ENCODE results near the gene TM6SF1.
A peak's percentile ranks its signal among the peaks of the same experiment; 100 is the strongest.
"Not testable (repeated sequence)": the region's sequence is repeated elsewhere in the genome, so short reads cannot be mapped to it uniquely, and the experiment has no call there.

The TM6SF1 gene

GRCh38 chr15:83088876-83089275 lies 18.6 kb upstream of the TM6SF1 start:
- DNase-seq (ENCODE audit: low read depth): no peak

GRCh38 chr15:83090465-83090864 lies 17.0 kb upstream of the TM6SF1 start:
- no peak for DNase-seq (ENCODE audit: low read depth)

- DNase-seq (ENCODE audit: low read depth): not testable (repeated sequence)
Measured at GRCh38 chr15:83091965-83092308, 15.5 kb upstream of the TM6SF1 start.

- DNase-seq (ENCODE audit: low read depth): peak; percentile 3
Measured at GRCh38 chr15:83092309-83092976, 15.0 kb upstream of the TM6SF1 start.

GRCh38 chr15:83094583-83094982 lies 12.9 kb upstream of the TM6SF1 start:
- DNase-seq (ENCODE audit: low read depth): no peak

GRCh38 chr15:83098079-83098478 lies 9.4 kb upstream of the TM6SF1 start:
- no peak for DNase-seq (ENCODE audit: low read depth)

GRCh38 chr15:83099290-83099689 lies 8.2 kb upstream of the TM6SF1 start:
- no peak for DNase-seq (ENCODE audit: low read depth)

DNA sequence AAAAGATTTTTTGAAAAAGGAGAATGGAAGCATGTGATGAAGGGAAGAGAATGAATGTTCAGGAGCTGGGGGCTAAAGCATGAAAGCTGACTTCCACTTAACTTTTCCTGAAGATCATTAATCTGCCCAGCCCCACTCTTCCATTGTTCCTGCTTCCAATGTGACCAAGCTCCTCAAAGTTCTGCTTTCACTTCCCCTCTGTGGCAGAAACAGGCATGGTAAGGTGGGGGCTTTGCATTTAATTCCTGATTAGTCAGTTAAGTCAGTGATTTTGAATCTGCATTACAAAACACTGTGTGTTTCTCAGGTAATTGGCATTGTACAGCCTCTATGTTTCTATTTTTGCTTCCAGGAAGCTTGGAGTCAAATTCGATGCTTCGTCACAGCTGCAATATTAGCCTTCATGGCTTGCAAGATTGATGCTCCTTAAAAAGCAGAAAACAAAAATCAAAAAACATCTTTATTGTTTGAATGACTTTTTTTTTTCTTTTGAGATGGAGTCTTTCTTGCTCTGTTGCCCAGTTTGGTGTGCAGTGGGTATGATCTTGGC lies 7.3 kb upstream of the TM6SF1 start:
- no peak for DNase-seq (ENCODE audit: low read depth)

- DNase-seq (ENCODE audit: low read depth): no peak
Measured at GRCh38 chr15:83102346-83102745, 5.1 kb upstream of the TM6SF1 start.

DNA sequence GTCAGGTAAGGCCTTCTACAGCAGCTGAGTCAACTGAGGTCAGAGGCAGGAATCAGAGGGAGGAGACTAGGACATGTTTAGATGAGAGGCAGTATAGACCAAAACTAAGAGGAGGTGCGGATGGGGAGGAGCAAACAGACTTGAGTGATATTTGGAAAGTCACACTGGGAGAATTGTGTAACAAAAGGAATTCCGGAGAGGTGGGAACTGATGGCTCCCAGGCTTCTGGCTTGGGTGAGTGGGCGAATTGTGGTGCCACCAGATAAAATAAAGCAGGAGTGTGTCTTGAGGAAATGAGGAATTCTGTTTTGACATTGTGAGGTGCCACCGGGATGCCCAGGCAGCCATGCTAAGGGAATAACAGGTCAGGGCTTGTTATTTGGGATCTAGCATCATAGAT lies 3.3 kb upstream of the TM6SF1 start:
- no peak for DNase-seq (ENCODE audit: low read depth)

- no peak for DNase-seq (ENCODE audit: low read depth)
Measured at GRCh38 chr15:83105440-83105839, 2.0 kb upstream of the TM6SF1 start.

DNA sequence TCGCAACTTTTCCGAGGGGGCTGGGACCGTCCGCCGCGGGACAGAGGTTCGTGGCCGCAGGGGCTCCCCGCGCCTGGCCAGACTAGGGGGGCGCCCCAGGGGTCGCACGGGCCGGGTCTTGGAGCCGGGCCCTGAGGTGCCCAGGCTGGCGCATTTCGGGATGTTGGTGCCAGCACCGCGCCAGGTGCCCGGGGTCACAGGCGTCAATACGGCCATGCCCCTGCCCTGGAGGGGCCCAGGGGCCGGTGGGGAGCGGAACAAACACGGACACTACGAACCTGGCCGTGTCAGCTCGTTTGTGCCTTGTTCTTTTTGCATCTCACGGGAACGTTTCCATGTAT lies 366 bp downstream of the TM6SF1 start:
- no peak for DNase-seq (ENCODE audit: low read depth)

DNA sequence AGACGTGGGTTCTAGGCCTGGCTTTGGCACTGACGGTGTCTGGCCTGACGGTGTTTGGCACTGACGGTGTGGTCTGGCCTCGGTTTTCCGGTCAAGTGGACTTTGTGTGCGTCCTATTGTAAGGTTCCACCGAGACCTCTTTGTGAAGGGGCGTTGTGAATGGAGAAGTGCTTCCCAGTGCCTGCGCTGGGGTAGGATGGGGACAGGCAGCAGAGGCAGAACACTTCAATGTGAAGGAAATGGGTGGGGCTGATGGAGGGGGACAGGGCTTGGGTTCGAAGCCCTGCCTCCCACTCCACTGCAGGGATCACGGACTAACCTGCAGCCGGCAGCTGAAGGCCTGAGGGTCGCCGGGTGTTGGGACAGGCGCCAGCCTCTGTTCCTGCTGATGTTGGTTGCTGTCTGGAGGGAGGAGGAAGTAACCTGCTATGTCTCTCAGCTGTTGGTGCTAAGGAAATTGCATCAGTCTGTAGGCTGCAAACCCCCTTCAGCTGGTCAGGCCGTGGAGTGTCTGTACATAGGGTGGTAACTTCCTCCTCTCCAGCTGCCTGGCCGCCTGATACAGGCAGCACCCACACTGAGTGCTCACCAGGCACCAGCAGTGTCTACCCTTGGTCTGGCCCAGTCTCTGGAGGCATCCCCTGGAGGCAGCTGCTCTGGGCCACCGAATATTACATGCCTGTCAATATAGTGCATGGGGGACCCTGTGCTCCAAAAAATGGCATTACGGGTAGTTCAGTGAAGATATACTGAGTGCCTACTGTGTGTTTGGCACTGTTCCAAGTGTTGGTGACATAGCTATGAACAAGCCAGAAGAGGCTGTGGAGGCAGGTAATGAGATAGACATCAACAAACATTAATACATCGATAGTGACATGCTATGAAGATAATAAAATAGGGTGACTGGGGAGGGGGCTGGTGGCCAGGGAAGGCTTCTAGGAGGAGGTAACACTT lies 1.1 kb downstream of the TM6SF1 start:
- no peak for DNase-seq (ENCODE audit: low read depth)

GRCh38 chr15:83109532-83109931 lies 2.1 kb downstream of the TM6SF1 start:
- no peak for DNase-seq (ENCODE audit: low read depth)

- DNase-seq (ENCODE audit: low read depth): no peak
Measured at GRCh38 chr15:83110381-83110780, 2.9 kb downstream of the TM6SF1 start.

DNA sequence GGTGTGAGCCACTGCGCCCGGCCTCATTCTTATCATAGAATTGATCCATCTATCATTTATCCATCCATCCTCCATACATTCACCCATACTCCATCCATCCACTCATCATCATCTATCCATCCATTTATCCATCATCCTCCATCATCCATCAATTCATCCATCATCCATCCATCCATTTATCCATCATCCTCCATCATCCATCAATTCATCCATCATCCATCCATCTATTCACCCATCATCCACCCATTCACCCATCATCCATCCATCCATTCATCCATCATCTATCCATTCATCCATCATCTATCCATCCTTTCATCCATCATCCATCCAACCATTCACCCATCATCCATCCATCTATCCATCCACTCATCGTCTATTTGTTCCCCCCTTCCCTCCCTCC lies 3.7 kb downstream of the TM6SF1 start:
- DNase-seq (ENCODE audit: low read depth): no peak

- DNase-seq (ENCODE audit: low read depth): peak; percentile 13
Measured at GRCh38 chr15:83112233-83112955, 4.9 kb downstream of the TM6SF1 start.

- no peak for DNase-seq (ENCODE audit: low read depth)
Measured at GRCh38 chr15:83112956-83113299, 5.5 kb downstream of the TM6SF1 start.

GRCh38 chr15:83113881-83114674 lies 6.6 kb downstream of the TM6SF1 start:
- no peak for DNase-seq (ENCODE audit: low read depth)

DNA sequence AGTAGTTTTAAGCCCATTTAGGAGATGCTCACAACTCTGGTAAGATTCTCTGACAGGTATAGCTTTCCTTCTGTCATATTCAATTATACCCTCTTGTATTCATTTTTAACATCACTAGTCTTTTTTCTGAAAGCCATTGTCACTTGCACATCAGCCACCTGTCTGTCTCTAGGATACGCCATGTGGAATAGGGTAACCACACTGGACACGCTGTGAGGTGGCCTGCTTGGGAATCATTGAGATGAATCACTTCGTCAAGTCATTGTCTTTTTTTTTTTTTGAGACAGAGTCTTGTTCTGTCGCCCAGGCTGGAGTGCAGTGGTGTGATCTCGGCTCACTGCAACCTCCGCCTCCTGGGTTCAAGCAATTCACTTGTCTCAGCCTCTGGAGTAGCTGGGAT lies 7.4 kb downstream of the TM6SF1 start:
- DNase-seq (ENCODE audit: low read depth): no peak

DNA sequence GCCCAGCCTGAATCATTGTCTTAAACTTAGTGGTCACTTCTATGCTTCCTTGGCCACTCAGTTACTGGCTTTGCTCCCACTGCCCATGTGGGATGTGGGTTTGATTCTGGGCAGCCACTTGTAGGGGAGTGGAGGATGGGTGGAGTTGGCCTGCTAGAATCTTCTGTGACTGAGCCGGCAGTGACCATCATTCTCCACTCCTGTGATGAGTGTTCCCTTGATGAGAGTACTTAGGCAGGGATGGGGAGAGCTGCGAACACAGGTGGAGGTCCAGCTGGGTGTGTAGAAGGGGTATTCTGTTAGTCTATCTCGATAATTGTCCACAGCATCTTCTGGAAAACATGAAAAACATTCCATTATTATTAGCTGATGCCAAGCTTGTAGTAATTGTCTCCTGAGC lies 8.0 kb downstream of the TM6SF1 start:
- no peak for DNase-seq (ENCODE audit: low read depth)

Measured in stromal cell of bone marrow (primary cell).